Panc1 (cell line): ENCODE data around the gene TRAPPC6A. TPM values are rescaled to one million over a fixed set of nuclear protein-coding genes. Genes with fewer than 3 reads are reported as not detected.

ENCODE experiments used
- ATAC-seq: fragments of 200-7000 bp; cut with Tn5 transposase; 2 replicates; pipeline ENCODE4 v1.9.1; 2020; ENCODE audit warnings: mild to moderate bottlenecking, moderate library complexity
- BruUV-seq: library from RNA; stranded (reverse); fragments of 400-500 nt; replicated peaks from 2 replicates; lab custom pipeline; 2021; lab: Mats Ljungman, UMichigan
- CTCF ChIA-PET: fragments of 300-600 bp; sonication (Branson Sonifier 250); formaldehyde crosslinking; loops from one replicate; lab custom pipeline; 2022; ENCODE audit warnings: antibody characterized with exemption; lab: Charles Lee
- POLR2A ChIA-PET: fragments of 300-600 bp; sonication (Branson Sonifier 250); formaldehyde crosslinking; loops from one replicate; lab custom pipeline; 2022; ENCODE audit warnings: antibody characterized with exemption; lab: Charles Lee
- DNase-seq: peaks from one replicate; pipeline ENCODE4 v3.0.0-alpha.2; 2010; ENCODE audit warnings: low read depth, low spot score
- H3K27ac ChIP-seq: 2 replicates; pipeline ENCODE4 v1.5.1; 2011; ENCODE audit warnings: mild to moderate bottlenecking, low read length, inconsistent platforms
- H3K27me3 ChIP-seq: fragments of 200-500 bp; sonication (Bioruptor generic); 2 replicates; pipeline ENCODE4 v1.6.0; 2014; ENCODE audit warnings: low read length, inconsistent platforms; ENCODE audit not compliant: control insufficient read depth, insufficient read depth
- H3K36me3 ChIP-seq: fragments of 200-500 bp; sonication (Bioruptor generic); 2 replicates; pipeline ENCODE4 v1.5.1; 2014; ENCODE audit warnings: inconsistent platforms, mild to moderate bottlenecking, low read length, moderate library complexity; ENCODE audit not compliant: control insufficient read depth, insufficient read depth
- H3K4me1 ChIP-seq: 2 replicates; pipeline ENCODE4 v1.5.1; 2011; ENCODE audit warnings: inconsistent platforms, mild to moderate bottlenecking, low read length, moderate library complexity; ENCODE audit not compliant: control insufficient read depth, insufficient read depth
- H3K4me3 ChIP-seq, 2 experiments: 2 replicates each; pipeline ENCODE4 v1.5.1; 2011 to 2012; ENCODE audit warnings: low read depth in 2 of 2, low read length in 2 of 2, mild to moderate bottlenecking in 2 of 2, inconsistent platforms in 1 of 2, moderate library complexity in 1 of 2
- H3K9me3 ChIP-seq: fragments of 200-500 bp; sonication (Bioruptor generic); 2 replicates; pipeline ENCODE4 v1.5.1; 2014; ENCODE audit warnings: low read depth, mild to moderate bottlenecking, inconsistent platforms, low read length, moderate library complexity; ENCODE audit not compliant: control insufficient read depth, insufficient read depth
- POLR2AphosphoS5 ChIP-seq: IDR thresholded peaks from 2 replicates; pipeline ENCODE4 v1.6.1; 2012; ENCODE audit warnings: mild to moderate bottlenecking, low read depth, low read length, moderate library complexity
- SIN3A ChIP-seq: IDR thresholded peaks from 2 replicates; pipeline ENCODE4 v1.6.1; 2012; ENCODE audit warnings: low read depth, mild to moderate bottlenecking, low read length, moderate library complexity, borderline replicate concordance; ENCODE audit not compliant: insufficient read depth
- TCF7L2 ChIP-seq: IDR thresholded peaks from 2 replicates; pipeline ENCODE4 v1.6.1; 2011; ENCODE audit warnings: mild to moderate bottlenecking, low read depth, low read length, inconsistent platforms
- in situ Hi-C: cut with HindIII; loops from 2 replicates; pipeline ENCODE4 v1.10.0; 2016; ENCODE audit warnings: low sequenced_read_pairs, low pct_unique_long_range_greater_than_20kb
- intact Hi-C: fragments of 100-400 bp; cut with micrococcal nuclease; formaldehyde crosslinking; loops from one replicate; pipeline ENCODE4 v1.10.0; 2022; ENCODE audit not compliant: unreplicated experiment
- total RNA-seq: library from RNA; stranded (reverse); gene quantifications from one replicate; pipeline ENCODE4 v1.2.1, GENCODE V29; 2021; ENCODE audit not compliant: unreplicated experiment
- TF ChIP-seq, protein P1 (sequence below): fragments of 450-650 bp; IDR thresholded peaks from 2 replicates; pipeline ENCODE4 v1.5.1; 2017; ENCODE audit warnings: mild to moderate bottlenecking
- TF ChIP-seq, protein P2 (sequence below), 2 experiments: IDR thresholded peaks; 2 replicates each; pipeline ENCODE4 v1.6.1; 2011 to 2012; ENCODE audit warnings: low read depth in 2 of 2, control low read depth in 1 of 2, low read length in 1 of 2, mild to moderate bottlenecking in 1 of 2, moderate library complexity in 1 of 2; ENCODE audit not compliant: insufficient read depth in 1 of 2

The TRAPPC6A gene
- total RNA-seq, 1 experiment from 2014 or later = 24.7 TPM

DNA sequence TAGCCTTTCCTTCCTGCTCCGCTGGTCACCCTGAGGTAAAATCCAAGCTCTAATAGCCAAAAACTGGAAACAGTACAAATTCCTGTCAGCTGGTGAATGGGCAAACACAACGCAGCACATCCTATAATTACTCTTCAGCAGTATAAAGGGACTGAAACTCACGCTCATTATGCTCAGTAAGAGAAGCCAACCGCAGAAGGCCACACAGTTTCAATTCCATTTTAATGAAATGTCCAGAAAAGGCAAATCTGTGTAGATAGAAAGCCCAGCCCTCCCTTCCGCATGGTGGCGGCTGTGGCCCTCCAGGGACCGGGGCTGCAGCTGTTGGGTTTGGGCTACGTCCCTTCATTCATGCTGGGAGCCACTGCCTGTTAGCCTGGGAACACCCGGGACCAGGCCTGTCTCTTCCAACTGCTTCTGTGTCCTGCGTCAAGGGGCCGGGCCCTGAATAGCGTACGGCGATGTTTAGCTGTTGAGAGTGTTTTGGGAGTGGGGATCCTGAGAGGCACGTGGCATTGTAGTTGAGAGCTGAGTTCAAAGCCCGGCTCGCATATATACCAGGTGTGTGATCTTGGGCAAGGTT lies 40.8 kb downstream of the TRAPPC6A start:
- Histone ChIP-seq H3K4me1 (no peaks in the 10 kb centered on the region), H3K4me3 (no peak overlapping the region), H3K27me3 (no peaks in the 10 kb centered on the region), H3K27ac (no peak overlapping the region), H3K36me3 (no peaks in the 10 kb centered on the region), H3K9me3 (no peaks in the 10 kb centered on the region)
- ATAC-seq = no peak
- TF ChIP-seq SIN3A (no peak), POLR2AphosphoS5 (no peak), TCF7L2 (no peak)
- TF ChIP-seq, protein P1, sequence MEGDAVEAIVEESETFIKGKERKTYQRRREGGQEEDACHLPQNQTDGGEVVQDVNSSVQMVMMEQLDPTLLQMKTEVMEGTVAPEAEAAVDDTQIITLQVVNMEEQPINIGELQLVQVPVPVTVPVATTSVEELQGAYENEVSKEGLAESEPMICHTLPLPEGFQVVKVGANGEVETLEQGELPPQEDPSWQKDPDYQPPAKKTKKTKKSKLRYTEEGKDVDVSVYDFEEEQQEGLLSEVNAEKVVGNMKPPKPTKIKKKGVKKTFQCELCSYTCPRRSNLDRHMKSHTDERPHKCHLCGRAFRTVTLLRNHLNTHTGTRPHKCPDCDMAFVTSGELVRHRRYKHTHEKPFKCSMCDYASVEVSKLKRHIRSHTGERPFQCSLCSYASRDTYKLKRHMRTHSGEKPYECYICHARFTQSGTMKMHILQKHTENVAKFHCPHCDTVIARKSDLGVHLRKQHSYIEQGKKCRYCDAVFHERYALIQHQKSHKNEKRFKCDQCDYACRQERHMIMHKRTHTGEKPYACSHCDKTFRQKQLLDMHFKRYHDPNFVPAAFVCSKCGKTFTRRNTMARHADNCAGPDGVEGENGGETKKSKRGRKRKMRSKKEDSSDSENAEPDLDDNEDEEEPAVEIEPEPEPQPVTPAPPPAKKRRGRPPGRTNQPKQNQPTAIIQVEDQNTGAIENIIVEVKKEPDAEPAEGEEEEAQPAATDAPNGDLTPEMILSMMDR = no peak
- TF ChIP-seq, protein P2, sequence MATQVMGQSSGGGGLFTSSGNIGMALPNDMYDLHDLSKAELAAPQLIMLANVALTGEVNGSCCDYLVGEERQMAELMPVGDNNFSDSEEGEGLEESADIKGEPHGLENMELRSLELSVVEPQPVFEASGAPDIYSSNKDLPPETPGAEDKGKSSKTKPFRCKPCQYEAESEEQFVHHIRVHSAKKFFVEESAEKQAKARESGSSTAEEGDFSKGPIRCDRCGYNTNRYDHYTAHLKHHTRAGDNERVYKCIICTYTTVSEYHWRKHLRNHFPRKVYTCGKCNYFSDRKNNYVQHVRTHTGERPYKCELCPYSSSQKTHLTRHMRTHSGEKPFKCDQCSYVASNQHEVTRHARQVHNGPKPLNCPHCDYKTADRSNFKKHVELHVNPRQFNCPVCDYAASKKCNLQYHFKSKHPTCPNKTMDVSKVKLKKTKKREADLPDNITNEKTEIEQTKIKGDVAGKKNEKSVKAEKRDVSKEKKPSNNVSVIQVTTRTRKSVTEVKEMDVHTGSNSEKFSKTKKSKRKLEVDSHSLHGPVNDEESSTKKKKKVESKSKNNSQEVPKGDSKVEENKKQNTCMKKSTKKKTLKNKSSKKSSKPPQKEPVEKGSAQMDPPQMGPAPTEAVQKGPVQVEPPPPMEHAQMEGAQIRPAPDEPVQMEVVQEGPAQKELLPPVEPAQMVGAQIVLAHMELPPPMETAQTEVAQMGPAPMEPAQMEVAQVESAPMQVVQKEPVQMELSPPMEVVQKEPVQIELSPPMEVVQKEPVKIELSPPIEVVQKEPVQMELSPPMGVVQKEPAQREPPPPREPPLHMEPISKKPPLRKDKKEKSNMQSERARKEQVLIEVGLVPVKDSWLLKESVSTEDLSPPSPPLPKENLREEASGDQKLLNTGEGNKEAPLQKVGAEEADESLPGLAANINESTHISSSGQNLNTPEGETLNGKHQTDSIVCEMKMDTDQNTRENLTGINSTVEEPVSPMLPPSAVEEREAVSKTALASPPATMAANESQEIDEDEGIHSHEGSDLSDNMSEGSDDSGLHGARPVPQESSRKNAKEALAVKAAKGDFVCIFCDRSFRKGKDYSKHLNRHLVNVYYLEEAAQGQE (IDR thresholded peaks at IDR 0.05; ENCODE audit: insufficient read depth in 1 of 2, low read depth in 2 of 2, low read length in 1 of 2) = no peak
- no peak for DNase-seq
- no TSS peak for BruUV-seq
- intact Hi-C loops = no loop called here
- in situ Hi-C loops = no loop called here
- POLR2A ChIA-PET = no interaction called here
- CTCF ChIA-PET = no interaction called here

DNA sequence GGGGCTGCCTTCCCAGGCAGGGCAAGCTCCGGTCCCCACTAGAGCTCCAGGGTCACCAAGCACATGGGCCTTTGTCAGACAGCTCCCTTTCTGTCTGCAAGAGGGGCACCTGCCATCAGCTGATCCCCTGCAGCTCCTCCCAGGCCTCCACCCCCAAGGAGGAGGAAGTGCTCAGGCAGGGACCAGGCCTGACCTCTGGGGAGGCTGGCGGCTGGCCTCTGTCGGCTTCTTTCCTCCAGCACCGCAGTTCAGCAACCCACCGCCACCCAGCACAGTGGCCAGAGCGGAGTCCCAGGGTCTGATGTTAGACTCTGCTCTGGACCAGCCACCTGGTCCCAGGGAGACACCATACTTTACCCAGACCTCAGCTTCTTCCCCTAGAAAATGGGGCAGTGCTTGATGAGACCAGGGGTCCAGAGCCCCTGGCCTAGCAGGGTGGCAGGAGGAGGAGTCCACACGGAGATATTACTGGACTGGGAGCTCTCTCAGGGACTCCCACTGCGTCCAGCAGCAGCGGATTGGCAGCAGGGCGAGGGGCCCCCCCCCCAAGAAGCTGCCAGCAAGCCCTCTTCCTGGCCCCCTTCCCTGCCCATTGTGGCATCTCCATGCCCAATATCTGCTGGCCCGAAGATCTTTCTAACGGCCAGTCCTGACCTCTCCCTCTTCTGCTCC lies 41.4 kb downstream of the TRAPPC6A start:
- Histone ChIP-seq H3K36me3 (no peaks in the 10 kb centered on the region), H3K27ac (no peak overlapping the region), H3K4me1 (no peaks in the 10 kb centered on the region), H3K27me3 (no peaks in the 10 kb centered on the region), H3K9me3 (no peaks in the 10 kb centered on the region), H3K4me3 (no peak overlapping the region)
- DNase-seq (no peak), ATAC-seq (no peak)
- intact Hi-C loops = no loop called here
- no TSS peak for BruUV-seq
- in situ Hi-C loops = no loop called here
- POLR2A ChIA-PET = no interaction called here
- TF ChIP-seq, protein P1 = no peak
- TF ChIP-seq SIN3A = no peak
- TF ChIP-seq POLR2AphosphoS5 = no peak
- TF ChIP-seq, protein P2 (IDR thresholded peaks at IDR 0.05; ENCODE audit: insufficient read depth in 1 of 2, low read depth in 2 of 2, low read length in 1 of 2) = no peak
- TF ChIP-seq TCF7L2 = no peak
- CTCF ChIA-PET = no interaction called here
